HG03039 (cell line): ENCODE data around the gene CHST13.
"Not testable (repeated sequence)": the region's sequence is repeated elsewhere in the genome, so short reads cannot be mapped to it uniquely, and the experiment has no call there.

Source experiments
- ATAC-seq: cut with Tn5 transposase; IDR thresholded peaks from one replicate; pipeline ENCODE4 v1.9.1; 2021; ENCODE audit warnings: mild to moderate bottlenecking, moderate library complexity; ENCODE audit not compliant: unreplicated experiment

The CHST13 gene

DNA sequence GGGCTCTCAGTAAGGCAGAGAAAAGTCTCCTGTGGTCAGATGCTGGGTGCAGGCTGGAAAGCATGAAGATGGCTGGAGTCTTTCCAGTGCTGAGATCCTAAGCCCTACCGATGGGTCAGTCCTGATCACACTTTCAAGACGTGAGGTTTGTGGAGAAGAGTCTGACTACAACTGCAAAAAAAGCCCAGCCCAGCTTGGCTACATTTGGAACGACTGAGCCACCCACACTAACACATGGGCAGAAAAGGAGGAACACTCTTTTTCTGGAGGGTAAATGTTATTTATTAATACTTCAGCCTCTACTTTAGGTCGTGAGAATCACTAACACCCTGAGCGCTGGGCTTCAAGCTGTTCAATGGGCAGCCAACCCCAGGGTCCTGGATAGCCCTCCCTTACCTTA is 56.8 kb downstream of the CHST13 start:
- no peak for ATAC-seq

DNA sequence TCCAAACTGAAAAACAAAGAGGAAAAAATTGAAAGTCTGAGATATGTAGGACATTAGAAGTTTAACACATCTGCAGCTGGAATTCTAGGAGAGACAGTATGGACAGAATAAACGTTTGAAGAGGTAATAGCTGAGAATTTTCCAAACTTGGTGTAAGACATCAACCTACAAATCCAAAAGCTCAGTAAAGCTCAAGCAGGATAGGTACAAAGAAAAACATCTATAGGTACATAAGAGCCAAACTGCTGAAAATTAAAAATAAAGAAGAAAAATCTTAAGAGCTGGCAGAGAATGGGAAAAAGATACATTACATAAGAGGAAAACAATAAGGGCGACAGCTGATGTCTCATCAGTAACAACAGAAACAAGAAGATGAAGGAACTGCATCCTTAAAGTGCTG is 57.6 kb downstream of the CHST13 start:
- ATAC-seq, result no peak

DNA sequence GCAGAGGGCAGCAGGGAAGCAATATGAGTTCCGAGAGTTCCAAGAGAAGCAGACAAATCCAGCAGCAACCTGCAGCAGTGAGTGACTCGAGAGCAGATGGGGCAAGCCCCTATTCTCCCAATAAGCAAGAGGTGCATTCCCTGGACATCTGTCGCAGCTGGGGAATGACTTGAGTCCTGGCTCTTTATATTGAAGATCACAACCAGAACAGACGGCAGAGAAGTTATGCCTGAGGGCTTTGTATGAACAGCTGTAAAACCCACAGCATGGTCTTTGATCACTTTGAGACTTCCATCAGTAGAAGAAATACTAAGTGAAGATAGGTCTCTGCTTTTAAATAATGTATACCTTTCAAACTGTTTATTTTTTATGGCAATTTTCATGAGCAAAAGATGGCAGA is 58.4 kb downstream of the CHST13 start:
- no peak for ATAC-seq

DNA sequence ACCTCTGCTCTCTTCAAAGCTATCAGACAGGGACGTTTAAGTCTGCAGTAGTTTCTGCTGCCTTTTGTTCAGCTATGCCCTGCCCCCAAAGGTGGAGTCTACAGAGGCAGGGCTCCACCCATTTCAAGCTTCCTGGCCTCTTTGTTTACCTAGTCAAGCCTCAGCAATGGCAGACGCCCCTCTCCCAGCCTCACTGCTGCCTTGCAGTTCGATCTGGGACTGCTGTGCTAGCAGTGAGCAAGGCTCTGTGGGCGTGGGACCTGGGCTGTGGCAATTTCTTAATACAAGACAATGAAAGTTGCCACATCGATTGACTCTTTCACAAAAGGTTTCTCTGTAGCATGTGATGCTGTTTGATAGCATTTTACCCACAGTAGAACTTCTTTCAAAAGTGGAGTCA is 67.6 kb downstream of the CHST13 start:
- not testable (repeated sequence) for ATAC-seq
